Left lobe of liver (tissue), 2 donors: ENCODE measurements around the gene CPSF4L. TPM values are rescaled to one million over a fixed set of nuclear protein-coding genes. Genes with fewer than 3 reads are reported as not detected.

Experiments used
- ATAC-seq: fragments of 200-7000 bp; cut with Tn5 transposase; one replicate; pipeline ENCODE4 v1.9.1; 2020; ENCODE audit warnings: mild to moderate bottlenecking, moderate library complexity
- DNase-seq: peaks from one replicate; pipeline ENCODE4 v3.0.0-alpha.2; 2020; ENCODE audit warnings: low spot score
- total RNA-seq: library from RNA; stranded (reverse); gene quantifications from one replicate; pipeline ENCODE4 v1.2.1, GENCODE V29; 2021
- donor health status: DM: no; HTN: no; CAD: no; lungs with moderate emphysema.
- donor health status: DM: no; HTN: yes; CAD: no.

The CPSF4L gene
- total RNA-seq, 1 donor from 2014 or later: 0.13 TPM

DNA sequence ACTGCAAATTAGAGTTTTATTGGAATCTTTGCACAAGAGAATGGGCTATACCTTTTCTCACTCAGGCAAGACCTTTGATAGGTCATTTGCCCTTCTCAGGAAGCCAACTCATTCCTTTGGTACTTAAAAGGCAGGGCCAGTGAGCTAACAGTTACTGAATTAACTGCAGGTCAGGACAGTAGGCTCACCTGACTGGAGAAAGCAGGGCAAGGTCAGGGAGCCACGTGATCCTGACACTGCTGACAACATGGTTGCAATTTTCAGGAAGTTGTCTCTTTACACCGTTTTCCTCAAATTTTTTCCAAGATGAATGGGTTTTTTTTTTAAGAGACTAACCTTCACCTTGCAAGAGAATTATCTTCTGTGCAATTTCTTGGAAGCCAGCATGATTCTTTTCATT is 21.1 kb downstream of the CPSF4L start:
- ATAC-seq: peak; percentile 16
- no peak for DNase-seq

DNA sequence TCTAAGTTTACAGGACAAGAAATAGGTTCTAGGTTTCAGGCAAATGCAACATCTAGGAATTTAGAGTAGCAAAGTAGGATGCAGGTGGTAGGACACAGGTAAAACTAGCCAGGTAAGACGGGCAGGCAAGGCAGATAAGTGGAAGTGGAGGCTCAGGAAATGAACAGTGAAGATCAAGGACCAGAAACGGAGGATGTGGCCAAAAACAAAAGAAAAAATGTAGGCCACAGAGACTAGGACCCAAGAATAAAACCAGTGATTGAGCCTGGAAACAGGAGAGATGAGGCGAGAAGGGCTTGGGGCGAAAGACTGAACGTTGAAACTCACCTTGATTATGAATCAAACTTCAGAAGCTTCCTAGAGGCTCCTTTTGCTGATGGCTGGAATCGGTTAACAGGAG is 24.0 kb downstream of the CPSF4L start:
- ATAC-seq (no peak), DNase-seq (no peak)

DNA sequence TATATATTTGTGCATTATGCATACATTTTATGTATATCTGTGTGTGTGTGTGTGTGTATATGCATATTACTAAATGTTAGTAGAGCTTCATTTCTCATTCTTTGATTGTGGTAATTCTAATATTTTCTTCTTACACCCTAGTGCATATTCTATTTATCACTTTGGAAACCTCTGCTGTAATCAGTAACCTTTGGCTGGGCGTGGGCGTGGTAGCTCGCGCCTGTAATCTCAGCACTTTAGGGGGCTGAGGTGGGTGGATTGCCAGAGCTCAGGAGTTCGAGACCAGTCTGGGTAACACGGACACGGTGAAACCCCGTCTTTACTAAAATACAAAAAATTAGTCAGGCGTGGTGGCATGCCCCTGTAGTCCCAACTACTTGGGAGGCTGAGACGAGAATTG is 26.9 kb downstream of the CPSF4L start:
- no peak for ATAC-seq
- DNase-seq: no peak

DNA sequence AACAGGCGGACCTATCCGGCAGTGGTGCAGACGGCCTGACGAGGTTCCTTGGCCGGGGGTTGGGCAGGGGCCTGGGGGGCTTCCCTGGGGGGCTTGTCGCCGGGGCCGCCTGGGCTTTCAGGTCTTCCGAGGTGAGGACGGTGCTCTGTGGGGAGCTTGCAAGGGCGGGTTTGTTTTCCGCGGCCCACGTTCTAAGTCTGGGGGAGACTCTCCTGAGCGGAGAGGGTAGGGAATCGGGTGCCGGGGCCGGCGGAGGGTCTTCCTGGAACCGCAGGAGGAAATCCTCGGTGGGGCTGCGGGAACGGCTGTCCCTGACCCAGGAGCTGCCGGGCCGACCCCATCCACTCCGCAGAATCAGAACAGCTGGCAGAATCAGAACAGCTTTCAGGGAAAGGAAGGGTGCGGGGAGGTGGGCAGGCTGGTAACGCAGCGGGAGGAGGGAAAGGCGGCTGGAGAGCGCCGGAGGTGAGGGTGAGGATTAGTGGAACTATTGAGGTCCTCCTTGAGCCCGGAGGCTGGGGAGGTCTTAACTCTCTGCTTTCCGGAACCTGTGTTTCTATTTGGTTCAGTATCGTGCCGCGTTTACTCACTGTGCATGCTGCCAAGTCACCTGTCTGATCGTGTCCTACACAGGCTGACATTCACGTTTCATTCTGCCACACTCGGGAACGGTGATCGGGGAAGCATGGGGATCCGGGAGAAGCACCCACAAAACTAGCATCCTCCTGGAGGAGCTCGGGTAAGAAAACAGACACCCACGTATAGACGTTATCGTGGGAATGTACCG is 28.9 kb downstream of the CPSF4L start:
- DNase-seq (peak; percentile 56), ATAC-seq (peak; percentile 41)

DNA sequence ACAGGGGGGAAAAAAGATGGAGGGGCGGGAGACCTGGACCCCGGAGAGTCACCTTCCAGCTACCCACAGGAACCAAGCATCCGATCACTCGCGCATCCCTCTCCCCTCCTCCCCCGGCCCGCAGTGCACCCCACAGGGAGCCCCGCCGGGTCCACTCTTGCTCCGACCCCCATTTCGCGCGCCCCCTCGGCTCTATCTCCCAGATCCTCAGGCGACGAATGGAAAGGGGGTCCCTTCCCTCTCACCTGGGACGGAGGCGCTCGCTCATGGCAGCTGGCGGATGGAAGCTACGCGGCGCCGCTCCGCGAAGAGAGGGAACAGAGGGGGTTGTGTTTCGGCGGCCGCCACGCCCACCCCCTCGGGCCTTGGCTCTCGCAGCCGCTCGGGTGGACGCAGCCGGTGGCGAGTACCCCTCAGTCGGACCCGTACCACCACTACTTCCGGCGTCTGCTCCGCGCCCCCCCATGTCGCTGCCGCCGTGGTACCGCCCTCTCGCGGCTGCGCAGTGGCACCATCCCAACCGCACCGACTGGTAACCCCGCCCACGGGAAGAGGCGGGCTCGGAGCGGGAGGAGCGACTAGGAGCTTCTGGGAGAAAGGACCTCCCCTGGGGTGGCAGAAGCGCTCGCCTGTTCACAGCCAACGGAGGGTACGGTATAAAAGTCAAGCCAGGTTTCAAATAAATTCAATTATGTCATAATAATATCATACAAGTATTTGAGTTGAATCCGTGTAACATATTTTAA is 29.7 kb downstream of the CPSF4L start:
- peak; percentile 98 for DNase-seq
- ATAC-seq: peak; percentile 96

DNA sequence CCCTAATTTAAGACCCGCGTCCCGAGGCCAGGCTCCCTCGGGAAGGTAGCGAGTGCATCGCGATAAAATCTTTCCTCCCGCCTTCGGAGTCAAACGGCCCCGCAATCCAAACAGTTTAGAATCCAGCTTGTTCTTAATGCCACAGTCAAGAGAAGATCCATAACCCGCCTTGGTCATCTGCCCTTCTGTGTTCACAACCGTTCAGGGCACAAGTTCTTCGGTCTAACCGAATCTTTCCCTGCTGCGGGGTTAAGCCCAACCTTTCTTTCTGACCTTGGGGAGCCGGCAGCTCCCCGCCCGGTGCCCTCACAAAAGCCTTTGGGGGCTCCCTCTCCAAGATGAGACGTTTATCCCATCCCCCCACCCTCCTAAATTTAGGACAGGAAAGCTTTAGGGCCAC is 30.3 kb downstream of the CPSF4L start:
- peak; percentile 8 for ATAC-seq
- DNase-seq: no peak

DNA sequence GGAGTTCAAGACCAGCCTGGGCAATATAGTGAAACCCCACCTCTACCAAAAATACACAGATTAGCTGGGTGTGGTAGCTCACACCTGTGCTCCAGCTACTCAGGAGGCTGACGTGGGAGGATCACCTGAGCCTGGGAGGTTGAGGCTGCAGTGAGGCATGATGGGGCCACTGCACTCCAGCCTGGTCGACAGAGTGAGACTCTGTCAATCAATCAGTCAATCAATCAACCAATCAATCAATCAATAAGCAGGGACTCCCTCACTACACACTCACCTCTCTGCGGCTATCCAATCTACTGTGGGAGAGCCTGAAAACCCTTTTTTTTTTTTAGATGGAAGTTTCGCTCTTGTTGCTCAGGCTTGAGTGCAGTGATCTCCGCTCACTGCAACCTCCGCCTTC is 31.6 kb downstream of the CPSF4L start:
- DNase-seq: no peak
- ATAC-seq: no peak

DNA sequence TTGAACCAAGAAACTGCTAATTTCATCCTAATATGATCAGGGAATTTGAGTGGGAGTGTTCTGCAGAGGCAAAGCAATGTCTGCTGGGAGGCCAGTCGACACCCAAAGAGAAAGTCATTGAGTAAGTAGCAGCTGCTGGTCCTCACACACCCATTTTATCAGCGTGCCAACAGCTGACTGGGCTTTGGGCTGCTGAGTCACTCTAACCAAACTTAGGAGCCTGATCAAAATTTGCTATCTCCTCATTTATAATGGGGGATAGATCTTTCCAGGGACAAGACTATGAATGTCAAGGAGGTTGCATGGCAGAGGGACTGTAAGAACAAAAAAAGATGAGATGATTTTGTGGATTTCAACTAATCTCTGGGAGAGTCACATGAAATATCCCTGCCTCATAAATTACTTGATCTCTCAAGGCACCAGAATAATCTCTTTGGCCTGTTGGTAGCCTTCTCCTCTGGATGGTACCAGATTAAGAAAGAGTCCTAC is 32.9 kb downstream of the CPSF4L start:
- DNase-seq: peak; percentile 67
- peak; percentile 60 for ATAC-seq

DNA sequence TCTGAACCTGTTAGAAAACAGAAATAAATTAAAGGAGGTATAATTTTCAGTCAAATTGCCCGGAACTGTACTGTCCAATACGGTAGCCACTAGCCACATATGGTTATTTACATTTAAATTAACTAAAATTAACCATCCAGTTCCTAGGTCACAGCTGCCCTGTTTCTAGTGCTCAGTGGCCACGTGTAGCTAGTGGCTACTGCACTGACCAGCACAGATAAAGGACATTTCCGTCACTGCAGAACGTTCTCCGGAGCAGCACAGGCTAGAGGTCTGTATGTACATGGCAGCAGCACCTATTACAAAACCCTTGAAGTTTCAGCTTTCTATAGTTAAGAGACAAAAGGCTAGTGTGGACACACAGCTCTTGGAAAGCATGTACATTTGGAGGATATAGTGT is 33.7 kb downstream of the CPSF4L start:
- ATAC-seq (no peak), DNase-seq (no peak)

DNA sequence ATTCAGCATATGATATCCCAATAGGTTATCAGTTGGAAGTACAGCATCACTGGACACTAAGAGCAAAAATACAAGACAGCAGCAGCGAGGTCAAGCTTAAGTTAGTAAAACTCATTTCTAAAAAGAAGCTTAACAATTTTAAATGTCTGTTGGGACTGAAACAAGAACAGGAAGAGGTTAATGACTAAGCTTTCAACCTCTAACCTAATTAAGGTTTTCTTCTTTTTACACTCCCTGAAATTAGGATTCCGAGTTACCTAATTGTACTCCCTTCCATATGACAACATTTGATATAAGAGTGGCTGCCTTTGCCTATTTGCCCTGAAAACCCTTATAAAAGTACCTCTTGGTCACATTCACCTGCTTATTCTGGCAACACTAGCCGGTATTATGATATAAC is 34.3 kb downstream of the CPSF4L start:
- no peak for ATAC-seq
- DNase-seq: no peak

DNA sequence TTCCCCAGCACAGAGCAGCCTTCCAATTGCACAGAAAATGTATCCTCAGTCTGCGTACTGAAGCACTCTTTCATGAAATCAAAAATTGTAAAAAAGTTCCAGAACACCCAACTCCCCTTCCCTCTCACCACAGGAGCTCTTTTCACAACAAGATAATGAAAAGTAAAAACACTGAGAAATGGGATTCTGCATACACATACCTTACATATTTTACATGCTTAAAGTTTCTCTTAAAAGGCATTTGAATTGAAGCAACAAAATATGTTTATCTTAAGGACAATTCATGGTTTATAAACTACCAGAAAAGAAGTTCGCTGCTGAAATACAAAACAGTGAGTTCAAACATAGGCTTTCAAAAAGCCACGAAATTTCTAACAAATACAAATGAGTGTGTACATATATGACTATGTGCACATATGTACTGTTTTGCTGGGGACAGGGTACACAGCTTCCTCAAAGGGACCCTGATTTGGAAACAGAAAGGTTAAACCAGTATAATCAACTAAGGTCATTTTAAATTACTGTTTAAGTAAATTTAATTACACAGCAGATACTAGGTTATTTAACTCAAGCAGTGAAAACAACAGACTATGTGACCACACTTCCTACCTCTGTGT is 35.0 kb downstream of the CPSF4L start:
- no peak for DNase-seq
- ATAC-seq: no peak

DNA sequence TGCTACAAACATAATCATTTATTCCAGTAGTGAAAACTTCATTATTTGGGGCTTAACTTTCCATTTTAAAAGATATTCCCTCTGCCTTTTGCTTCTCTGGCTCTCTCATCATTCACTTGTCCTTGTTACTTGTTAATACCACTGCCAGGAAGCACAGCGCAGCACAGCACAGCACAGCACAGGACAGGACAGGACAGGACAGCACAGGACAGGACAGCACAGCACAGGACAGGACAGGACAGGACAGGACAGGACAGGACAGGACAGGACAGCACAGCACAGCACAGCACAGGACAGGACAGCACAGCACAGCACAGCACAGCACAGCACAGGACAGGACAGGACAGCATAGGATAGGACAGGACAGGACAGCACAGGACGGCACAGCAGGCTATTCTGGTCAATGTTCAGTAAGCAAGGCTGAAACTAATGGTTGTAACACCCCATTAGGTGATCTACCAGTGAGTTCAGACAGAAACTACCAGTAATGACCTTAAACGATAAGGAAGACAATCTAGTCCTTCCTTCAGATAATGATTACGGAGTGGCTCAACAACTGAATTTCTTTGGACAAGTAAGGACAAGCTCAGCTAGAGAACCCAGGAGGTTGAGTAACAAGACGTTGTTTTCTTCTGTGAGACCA is 36.9 kb downstream of the CPSF4L start:
- no peak for ATAC-seq
- no peak for DNase-seq

DNA sequence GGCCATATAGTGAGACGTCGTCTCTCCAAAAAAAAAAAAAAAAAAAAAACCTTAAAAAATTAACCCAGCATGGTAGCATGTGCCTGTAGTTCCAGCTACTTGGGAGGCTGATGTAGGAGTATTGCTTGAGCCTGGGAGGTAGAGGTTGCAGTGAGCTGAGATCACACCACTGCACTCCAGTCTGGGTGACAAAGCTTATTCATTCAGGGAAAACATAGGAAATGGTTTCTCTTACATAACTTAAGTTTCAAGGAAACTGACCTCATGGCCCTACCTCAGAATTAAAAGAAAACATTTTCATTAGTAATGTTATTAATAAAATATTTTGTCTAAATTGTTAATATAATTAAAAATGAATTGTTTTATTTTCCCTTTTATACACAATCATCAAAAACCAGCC is 37.4 kb downstream of the CPSF4L start:
- ATAC-seq: no peak

DNA sequence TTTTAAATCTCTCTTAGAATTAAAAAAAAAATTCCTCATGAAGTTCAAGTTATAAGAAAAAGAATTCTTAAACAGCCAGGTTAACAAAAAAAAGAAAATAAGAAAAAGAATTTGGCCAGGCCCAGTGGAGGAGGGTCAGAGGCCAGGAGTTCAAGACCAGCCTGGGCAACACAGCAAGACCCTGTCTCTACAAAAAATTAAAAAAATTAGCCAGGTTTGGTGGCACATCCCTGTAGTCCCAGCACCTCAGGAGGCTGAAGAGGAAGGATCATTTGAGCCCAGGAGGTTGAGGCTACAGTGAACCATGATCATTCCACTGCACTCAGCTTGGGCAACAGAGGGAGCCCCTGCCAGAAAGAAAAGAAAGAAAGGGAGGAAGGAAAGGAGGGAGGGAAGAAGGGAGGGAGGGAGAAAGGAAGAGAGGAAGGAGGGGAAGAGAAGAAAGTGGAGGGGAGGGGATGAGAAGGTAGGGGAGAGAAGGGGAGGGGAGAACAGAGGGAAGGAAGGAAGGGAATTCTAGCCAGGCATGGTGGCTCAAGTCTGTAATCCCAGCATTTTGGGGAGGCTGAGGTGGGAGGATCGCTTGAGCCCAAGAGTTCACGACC is 38.0 kb downstream of the CPSF4L start:
- DNase-seq (no peak), ATAC-seq (no peak)

More for the DNA sequence above, 37.4 kb downstream of the CPSF4L start:
- DNase-seq: no peak

DNA sequence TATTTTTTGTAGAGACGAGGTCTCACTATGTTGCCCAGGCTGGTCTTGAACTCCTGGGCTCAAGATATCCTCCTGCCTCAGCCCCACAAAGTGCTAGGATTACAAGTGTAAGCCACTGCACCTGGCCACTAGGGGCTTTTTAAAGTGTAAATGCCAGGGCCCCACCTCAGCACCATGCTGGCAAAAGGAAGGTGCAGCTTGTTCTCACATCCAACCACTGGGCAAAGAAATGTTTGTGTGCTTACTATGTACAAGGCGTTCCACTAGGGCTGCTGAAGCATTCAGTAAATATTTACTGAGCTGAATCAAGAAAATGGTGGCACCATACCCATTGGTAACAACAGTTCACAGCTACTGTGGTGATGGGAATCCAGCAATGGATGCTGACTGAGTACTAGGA is 46.2 kb downstream of the CPSF4L start:
- DNase-seq (no peak), ATAC-seq (peak; percentile 56)

DNA sequence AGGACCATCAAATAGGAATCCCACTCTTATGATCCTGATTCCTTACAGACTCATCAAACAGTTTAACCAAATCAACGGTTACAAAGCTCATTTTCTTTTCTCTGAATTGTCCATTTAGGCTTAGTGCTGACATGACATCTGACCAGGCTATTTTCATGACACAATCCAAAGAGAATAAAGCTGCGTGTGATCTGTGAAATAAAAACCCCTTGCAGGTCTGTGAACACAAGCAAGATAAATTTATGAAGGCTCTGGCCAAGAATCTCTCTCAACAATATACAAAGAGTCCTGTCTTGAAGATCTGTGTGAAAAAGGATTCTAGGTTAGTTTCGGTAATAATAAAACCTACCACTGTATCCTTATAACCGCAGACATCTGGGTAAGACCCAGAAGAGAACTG is 46.8 kb downstream of the CPSF4L start:
- DNase-seq (no peak), ATAC-seq (no peak)

DNA sequence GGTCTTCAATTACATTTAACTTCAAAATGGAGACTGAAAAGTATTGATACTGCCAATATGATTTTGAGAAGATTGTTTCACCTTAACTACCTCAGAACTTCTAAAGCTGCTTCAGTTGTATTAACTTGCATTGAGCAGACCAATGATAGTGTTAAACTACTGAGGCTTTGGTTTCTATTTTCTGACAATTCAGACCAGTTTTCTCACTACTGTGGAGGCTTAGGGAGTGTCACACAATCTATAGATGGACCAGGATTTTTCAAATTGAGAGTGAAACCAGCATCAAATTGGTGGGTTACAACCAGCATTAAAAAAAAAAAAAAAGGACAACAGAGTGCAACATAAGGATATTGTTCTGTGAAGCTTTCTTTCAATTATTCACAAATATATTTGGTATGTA is 47.7 kb downstream of the CPSF4L start:
- no peak for ATAC-seq
- no peak for DNase-seq

DNA sequence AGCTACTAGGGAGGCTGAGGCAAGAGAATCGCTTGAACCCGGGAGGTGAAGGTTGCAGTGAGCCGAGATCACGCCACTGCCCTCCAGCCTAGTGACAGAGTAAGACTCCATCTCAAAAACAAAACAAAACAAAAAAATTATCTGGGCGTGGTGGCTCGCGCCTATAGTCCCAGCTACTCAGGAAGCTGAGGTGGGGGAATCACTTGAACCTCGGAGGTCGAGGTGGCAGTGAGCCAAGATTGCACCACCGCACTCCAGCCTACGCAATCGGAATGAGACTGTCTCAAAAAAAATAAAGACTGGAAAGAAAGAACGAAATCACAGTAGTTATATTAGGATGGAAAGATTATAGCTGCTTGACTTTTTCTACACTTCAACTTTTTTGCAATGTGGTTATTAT is 49.9 kb downstream of the CPSF4L start:
- DNase-seq (no peak), ATAC-seq (no peak)

DNA sequence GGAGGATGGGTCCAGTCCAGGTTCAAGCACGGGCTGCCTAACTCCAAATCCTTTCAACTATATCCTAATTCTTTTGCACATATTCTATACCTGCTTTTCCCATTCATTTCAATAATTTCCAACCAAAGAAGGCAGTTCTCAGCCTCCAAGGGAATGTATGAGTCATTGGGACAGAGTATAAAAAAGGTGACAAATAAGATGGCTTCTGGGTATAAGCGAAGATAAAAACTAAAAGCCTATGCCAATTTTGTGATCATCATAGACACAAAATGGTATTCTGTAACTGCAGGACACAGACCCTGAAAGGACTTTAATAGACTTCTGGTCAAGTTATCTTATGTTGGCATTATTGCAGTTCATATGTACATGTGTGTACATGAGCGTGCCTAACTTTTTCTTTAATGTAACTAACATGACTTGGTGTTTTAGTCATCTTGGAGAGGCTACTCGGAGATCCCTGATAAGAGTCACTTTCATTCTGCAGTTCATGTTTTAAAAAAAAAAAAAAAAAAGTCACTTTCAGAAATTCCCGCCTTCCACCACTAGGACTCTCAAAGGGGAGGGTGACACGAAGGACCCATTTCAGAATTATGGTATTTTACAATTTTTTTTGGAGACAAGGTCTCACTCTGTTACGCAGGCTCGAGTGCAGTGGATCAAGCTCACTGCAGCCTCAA is 51.5 kb downstream of the CPSF4L start:
- DNase-seq: no peak
- ATAC-seq: no peak

DNA sequence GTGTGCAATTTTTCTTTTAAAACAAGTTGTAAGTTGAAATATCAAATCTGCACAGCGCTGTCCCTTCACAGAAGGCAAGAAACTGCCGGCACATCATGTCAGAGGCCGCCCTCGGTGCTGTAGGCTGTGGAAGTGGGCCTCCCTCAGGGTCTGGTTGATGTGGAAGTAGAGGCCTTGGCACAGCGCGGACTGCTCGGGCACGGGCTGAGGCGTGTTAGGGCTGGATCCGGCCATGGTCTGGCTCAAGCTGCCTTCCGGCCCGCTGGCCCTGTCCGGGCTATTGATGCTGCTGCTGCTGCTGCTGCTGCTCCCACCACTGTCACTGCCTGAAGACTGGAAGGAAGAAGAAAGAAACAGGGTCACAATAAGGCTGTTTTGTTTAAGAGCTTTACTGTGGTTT is 52.2 kb downstream of the CPSF4L start:
- ATAC-seq: no peak
- DNase-seq: no peak
